GM12878 (cell line): ENCODE measurements around the gene PSMC4. TPM values are rescaled to one million over a fixed set of nuclear protein-coding genes. Genes with fewer than 3 reads are reported as not detected.

Source experiments
- ATF7 ChIP-seq: fragments of 450-650 bp; IDR thresholded peaks from 2 replicates; pipeline ENCODE4 v1.6.1; 2016; ENCODE audit warnings: low read depth, mild to moderate bottlenecking
- BCL3 ChIP-seq: IDR thresholded peaks from 2 replicates; pipeline ENCODE4 v1.6.1; 2011; ENCODE audit warnings: borderline replicate concordance, low read depth, mild to moderate bottlenecking, moderate library complexity, low read length; ENCODE audit not compliant: insufficient read depth, poor library complexity, severe bottlenecking
- DPF2 ChIP-seq: fragments of 450-650 bp; IDR thresholded peaks from 2 replicates; pipeline ENCODE4 v1.6.1; 2017; ENCODE audit warnings: mild to moderate bottlenecking
- ETV6 ChIP-seq, 2 experiments: fragments of 450-650 bp in 1 of 2; IDR thresholded peaks in 1 of 2; conservative IDR thresholded peaks in 1 of 2; 2 replicates each; pipeline ENCODE4 v1.6.1; 2014; ENCODE audit warnings: antibody characterized with exemption in 1 of 2, borderline replicate concordance in 1 of 2, low read depth in 1 of 2, mild to moderate bottlenecking in 1 of 2, moderate library complexity in 1 of 2
- GATAD2B ChIP-seq: fragments of 450-650 bp; conservative IDR thresholded peaks from 2 replicates; pipeline ENCODE4 v1.6.1; 2017; ENCODE audit warnings: low read depth, mild to moderate bottlenecking, moderate library complexity
- JUNB ChIP-seq: IDR thresholded peaks from 2 replicates; pipeline ENCODE4 v1.6.1; 2016; ENCODE audit warnings: antibody characterized with exemption, mild to moderate bottlenecking
- LARP7 ChIP-seq: fragments of 450-650 bp; IDR thresholded peaks from 2 replicates; pipeline ENCODE4 v1.6.1; 2017; ENCODE audit warnings: mild to moderate bottlenecking
- MLLT1 ChIP-seq: fragments of 450-650 bp; IDR thresholded peaks from 2 replicates; pipeline ENCODE4 v1.6.1; 2016; ENCODE audit warnings: mild to moderate bottlenecking
- MYB ChIP-seq: fragments of 150-350 bp; IDR thresholded peaks from 2 replicates; pipeline ENCODE4 v1.6.1; 2014; ENCODE audit warnings: mild to moderate bottlenecking, low read depth, low read length, borderline replicate concordance
- PKNOX1 ChIP-seq: fragments of 450-650 bp; IDR thresholded peaks from 2 replicates; pipeline ENCODE4 v1.6.1; 2016; ENCODE audit warnings: mild to moderate bottlenecking
- RELB ChIP-seq: fragments of 450-650 bp; IDR thresholded peaks from 2 replicates; pipeline ENCODE4 v1.6.1; 2017; ENCODE audit warnings: low read depth, mild to moderate bottlenecking, moderate library complexity
- SUPT20H ChIP-seq: IDR thresholded peaks from 2 replicates; pipeline ENCODE4 v1.6.1; 2011; ENCODE audit warnings: low read depth, mild to moderate bottlenecking, low read length, moderate library complexity, borderline replicate concordance; ENCODE audit not compliant: control insufficient read depth
- TCF12 ChIP-seq: IDR thresholded peaks from 2 replicates; pipeline ENCODE4 v1.6.1; 2011; ENCODE audit warnings: low read depth, mild to moderate bottlenecking, low read length
- USF2 ChIP-seq: IDR thresholded peaks from 2 replicates; pipeline ENCODE4 v1.6.1; 2011; ENCODE audit warnings: low read depth, low read length, improper control_type of control experiment, borderline replicate concordance
- ZBED1 ChIP-seq: IDR thresholded peaks from 2 replicates; pipeline ENCODE4 v1.6.1; 2016; ENCODE audit warnings: borderline replicate concordance
- ZBTB40 ChIP-seq: fragments of 450-650 bp; IDR thresholded peaks from 2 replicates; pipeline ENCODE4 v1.6.1; 2016; ENCODE audit warnings: mild to moderate bottlenecking, moderate library complexity, borderline replicate concordance
- ZNF384 ChIP-seq: IDR thresholded peaks from 2 replicates; pipeline ENCODE4 v1.6.1; 2012; ENCODE audit warnings: low read depth, mild to moderate bottlenecking, low read length, improper control_type of control experiment, borderline replicate concordance
- polyA plus RNA-seq, 11 experiments: library from polyadenylated mRNA; depleted of rRNA in 4 of 11; unstranded in 6 of 11; stranded (reverse) in 5 of 11; fragments of >200 nt; fragmentation: Nextera tagmentation in 4 of 11; fragmentation: Illumina TruSeq in 1 of 11; extraction: Ambion mirVana in 4 of 11; extraction: Trizol in 1 of 11; gene quantifications; 1 replicate in 1 of 11; 2 replicates in 10 of 11; pipeline versions ENCODE4 v1.2.1 to v1.2.3, GENCODE V29; 2011 to 2016; ENCODE audit warnings: inconsistent platforms in 2 of 11, missing spikeins in 2 of 11, low read depth in 1 of 11
- total RNA-seq, 4 experiments: library from RNA; depleted of rRNA in 3 of 4; stranded (reverse); fragments of >200 nt in 3 of 4; fragmentation: Illumina TruSeq in 1 of 4; extraction: Trizol in 1 of 4; gene quantifications; 2 replicates each; pipeline versions ENCODE4 v1.2.1 to v1.2.3, GENCODE V29; 2013 to 2021

The PSMC4 gene
- total and polyA plus RNA-seq, 10 of the 15 experiments (the other 5 are each of a cell fraction or from before 2014, with no cell fraction given) = 55.2 to 328 (median 127) TPM

GRCh38 chr19:39941615-39942365, 29.2 kb upstream of the PSMC4 start (continued):
- TF ChIP-seq SUPT20H (no peak), MLLT1 (0 out of 2 replicates have a peak, but pooled peaks have one; percentile 47), LARP7 (no peak), ZNF384 (peak; percentile 80), ETV6 (conservative IDR thresholded peaks at IDR 0.05 in 1 of 2, IDR thresholded peaks at IDR 0.05 in 1 of 2; ENCODE audit: borderline replicate concordance in 1 of 2, low read depth in 1 of 2) (peak in 1 of 2 experiments; percentile 94; a peak in 2 of 4 replicates), JUNB (0 out of 2 replicates have a peak, but pooled peaks have one; percentile 14), ZBTB40 (0 out of 2 replicates have a peak, but pooled peaks have one; percentile 16), ZBED1 (0 out of 2 replicates have a peak, but pooled peaks have one; percentile 9), GATAD2B (peak; percentile 21; the same call in 1 of the 2 replicates), ATF7 (peak; percentile 70; the same call in 1 of the 2 replicates), PKNOX1 (0 out of 2 replicates have a peak, but pooled peaks have one; percentile 5), USF2 (no peak), BCL3 (peak; percentile 49), DPF2 (peak; percentile 58; the same call in 1 of the 2 replicates), RELB (peak; percentile 79), MYB (no peak), TCF12 (no peak)
